NCI-H1930 (cell line): ENCODE results near the gene MEX3D.
"Not testable (repeated sequence)": the region's sequence is repeated elsewhere in the genome, so short reads cannot be mapped to it uniquely, and the experiment has no call there.

Source experiments
- DNase-seq, 2 experiments: peaks; one replicate each; lab custom pipeline; 2025; lab: John Stamatoyannopoulos, UW

The MEX3D gene

GRCh38 chr19:1571358-1571757, 3.2 kb upstream of the MEX3D start:
- no peak for DNase-seq

DNA sequence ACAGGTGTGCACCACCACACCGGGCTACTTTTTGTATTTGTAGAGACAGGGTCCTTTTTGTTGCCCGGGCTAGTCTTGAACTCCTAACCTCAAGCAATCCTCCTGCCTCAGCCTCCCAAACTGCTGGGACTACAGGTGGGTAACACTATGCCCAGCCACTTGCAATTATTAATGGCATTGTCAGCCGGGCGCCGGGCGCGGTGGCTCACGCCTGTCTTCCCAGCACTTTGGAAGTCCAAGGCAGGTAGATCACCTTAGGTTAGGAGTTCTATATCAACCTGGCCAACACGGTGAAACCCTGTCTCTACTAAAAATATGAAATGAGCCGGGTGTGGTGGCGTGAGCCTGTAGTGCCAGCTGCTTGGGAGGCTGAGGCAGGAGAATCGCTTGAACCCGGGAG, 2.7 kb upstream of the MEX3D start:
- DNase-seq = no peak

GRCh38 chr19:1569997-1570396, 1.9 kb upstream of the MEX3D start:
- DNase-seq = no peak

DNA sequence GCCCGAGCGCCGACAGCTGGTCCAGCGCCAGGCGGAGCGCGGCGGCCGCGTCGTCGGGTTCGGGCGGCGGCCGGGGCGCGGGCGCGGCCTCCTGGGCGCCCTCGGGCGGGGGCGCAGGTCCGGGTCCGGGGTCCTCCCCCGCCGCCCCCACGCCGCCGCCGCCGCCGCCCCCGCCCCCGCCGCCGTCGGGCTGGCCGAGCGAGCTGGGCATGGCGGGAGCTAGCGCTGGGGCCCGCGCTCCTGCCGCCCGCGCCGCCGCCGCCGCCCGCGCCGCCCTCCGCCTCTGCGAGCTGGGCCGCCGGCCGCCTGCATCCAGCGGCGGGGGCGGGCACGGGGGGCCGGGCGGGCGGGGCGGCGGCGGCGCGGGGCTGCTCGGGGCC, 287 bp downstream of the MEX3D start:
- no peak for DNase-seq

GRCh38 chr19:1567116-1567847, 843 bp downstream of the MEX3D start:
- no peak for DNase-seq

DNA sequence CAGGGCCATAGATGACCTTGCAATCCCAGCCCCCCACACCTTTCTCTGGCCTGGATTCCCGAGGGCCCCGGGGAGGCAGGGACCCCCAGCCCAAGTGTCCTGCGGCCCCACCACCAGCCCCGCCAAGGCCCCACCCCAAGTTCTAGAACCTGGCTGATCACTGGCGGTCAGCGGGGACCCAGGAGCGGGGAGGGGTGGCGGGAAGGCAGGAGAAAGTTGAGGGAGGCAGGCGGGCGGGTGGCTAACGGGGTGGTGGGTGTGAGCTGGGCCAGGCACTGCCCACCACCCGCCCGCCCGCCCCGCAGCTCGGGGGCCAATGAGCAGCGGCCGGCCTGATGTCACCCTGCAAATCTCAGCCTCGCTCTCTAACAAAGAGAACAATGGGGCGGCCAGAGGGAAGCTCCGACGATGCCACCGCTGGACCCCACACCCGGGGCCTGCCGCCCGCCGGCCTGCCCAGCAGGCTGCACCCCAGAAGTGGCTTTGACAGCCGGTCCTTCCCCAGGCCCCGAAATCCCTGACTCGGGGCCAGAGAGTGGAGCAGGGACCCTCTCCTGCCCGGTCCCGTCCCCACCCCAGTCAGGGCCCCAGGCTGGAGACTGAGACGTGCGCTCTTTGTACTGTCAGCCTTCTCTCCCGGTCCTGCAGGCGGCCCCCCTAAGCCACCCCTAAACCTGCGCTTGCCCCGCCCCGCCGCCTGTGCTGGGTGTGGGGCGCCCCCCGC, 1.6 kb downstream of the MEX3D start:
- DNase-seq = no peak

GRCh38 chr19:1563251-1563650, 4.9 kb downstream of the MEX3D start:
- no peak for DNase-seq

- no peak for DNase-seq
These were observed 6.8 kb downstream of the MEX3D start for GRCh38 chr19:1561236-1561842.

DNA sequence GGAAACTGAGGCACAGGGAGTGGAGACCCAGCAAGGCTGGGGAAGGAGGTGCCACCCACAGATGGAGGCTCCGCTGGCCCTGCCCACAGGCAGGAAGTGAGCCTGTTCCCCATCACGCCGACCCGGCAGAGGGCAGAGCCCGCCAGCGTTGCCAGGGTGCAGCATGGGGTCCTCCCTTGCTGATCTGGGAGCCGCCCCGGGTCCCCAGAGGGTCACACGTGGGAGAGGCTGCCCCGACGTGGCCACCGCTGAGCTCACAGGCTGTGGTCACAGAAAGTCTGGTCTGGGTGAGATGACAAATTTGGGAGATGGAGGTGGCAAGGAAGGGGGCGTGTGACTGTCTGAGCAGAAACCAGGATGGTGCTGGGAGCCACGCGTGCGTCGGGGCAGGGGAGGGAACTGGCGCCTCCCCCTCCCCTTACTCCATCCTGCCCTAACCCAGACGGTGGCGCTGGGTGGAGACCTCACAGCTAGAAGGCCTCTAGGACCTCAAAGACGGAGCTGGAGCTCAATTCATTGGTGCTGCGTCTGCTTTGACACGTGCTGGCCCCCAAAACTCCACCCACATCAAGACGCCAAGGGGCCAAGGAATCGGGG, 7.7 kb downstream of the MEX3D start:
- no peak for DNase-seq

- no peak for DNase-seq
These were observed 9.6 kb downstream of the MEX3D start for GRCh38 chr19:1558552-1558951.

DNA sequence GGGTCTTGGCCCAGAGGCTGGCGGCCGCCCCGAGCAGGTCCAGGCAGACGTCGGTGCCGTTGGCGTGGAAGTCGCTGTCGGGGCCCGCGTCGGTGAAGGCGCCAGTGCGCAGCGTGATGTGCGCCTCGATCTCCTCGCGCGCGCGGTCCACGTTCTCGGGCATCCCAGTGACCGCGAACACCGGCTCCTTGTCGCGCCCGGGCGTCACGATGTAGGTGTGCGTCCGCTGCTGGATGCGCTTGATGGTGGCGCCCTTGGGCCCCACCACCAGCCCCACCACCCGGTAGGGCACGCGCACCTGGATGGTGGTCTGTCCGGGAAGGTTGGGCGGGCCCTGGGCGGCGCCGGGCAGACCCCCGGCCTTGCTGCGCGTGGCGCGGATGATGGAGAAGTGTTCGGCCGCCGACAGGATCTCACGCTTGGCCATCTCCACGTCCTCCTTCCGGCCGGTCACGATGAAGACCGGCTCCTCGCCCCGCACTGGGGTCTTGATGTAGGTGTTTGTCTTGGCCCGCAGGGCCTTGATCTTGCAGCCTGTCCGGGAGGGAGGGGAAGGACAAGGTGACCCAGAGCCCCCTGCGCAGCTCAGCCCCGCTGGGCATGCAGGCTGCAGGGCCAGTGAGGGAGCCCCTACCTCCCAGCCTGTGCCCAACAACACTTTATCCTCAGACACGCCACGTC, 11.6 kb downstream of the MEX3D start:
- no peak for DNase-seq

DNA sequence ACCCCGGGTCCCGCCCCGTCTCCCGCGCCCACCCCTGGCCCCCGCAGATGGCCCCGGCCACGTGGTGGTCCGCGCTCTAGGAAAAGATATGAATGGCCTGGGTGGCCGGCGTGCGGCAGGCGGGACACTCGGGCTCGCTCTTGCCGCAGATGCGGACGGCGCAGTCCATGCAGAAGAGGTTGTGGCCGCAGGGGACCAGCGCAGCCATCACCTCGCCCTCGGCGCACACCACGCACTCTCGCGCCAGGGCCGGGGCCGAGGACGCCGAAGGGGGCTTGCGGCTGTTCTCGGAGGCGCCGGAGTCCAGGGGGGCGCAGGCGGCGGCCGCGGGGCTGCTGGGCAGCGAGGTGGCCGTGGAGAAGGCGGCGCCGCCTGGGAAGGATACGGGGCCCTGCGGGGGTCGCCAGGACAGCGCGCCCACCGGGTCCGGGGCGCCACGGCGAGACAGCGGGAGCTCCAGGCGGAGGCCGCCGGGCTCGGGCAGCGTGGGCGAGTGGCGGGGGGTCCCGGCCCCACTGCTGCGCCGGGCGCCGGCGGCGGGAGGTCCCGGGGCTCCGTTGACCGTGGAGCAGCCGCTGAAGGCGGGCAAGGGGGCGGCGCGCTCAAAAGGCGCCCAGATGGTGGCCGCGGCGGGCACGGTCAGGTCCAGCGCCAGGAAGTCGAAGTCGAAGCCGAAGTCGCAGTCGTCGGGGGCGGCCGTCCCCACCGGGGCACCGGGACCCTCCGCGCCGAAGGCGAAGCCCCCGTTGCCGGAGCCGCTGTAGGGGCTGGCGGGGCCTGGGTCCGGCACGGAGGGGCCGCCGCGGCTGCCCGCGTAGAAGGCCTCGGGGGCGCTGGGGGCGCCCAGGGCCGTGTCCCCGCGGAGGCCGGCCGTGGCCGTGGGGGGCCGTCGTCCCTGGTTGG, 12.4 kb downstream of the MEX3D start:
- DNase-seq = no peak

- DNase-seq = no peak
These were observed 13.2 kb downstream of the MEX3D start for GRCh38 chr19:1554968-1555367.

GRCh38 chr19:1553415-1553814, 14.7 kb downstream of the MEX3D start:
- no peak for DNase-seq

DNA sequence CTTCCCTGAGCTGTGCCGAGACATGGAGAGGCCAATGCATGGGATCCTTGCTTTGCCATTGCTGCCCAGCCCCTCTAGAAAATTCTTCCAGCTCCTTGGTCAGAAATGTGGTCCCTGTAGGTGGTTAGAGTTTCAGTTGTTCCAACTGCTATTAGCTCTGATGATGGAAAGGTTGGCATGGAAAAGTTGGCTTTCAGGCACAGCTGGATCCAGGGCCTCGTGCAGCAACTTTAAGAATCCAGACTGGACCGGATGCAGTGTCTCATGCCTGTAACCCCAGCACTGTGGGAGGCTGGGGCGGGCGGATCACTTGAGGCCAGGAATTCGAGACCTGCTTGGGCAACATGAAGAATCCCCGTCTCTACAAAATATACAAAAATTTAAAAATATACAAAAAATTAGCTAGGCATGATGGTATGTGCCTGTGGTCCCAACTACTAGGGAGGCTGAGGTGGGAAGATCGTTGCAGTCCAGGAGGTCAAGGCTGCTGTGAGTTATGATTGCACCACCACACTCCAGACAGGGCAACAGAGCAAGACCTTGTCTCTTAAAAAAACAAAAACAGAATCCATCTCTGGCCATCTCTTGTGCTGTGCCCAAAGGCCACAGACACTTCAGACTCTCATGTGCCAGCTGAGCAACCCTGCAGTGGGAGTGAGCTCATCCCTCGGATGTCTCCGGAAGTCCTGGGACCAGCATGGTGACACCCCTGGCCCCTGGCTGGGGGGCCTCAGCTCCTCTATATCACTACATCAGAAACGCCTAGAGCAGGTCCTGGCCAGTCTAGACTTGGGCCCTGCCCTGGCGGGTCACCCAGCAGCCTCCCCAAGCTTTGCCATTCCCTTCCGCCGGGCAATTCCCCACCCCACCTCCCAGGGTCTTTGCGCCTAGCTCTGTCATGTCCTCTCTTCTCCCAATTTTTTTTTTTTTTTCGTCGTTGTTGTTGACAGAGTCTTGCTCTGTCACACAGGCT, 16.8 kb downstream of the MEX3D start:
- no peak for DNase-seq

DNA sequence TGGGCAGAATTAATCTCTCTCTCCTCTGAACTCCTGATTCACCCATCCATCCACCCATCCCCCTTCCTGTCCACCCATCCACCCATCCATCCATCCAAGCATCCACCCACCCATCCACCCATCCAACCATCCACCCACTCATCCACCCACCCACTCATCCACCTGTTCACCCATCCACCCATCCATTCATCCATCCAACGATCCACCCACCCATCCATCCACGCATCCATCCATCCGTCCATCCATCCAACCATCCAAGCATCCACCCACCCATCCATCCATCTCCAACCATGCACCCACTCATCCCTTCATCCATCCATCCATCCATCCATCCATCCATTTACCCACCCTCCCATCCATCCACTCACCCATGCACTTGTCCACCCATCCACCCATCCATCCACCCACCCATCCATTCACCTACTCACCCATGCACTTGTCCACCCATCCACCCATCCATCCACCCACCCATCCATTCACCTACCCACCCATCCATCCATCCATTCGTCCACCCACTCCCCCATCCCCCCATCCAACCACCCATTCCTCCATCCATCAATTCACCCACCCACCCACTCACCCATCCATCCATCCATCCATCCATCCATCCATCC, 18.7 kb downstream of the MEX3D start:
- DNase-seq = no peak

- DNase-seq = no peak
These were observed 27.7 kb downstream of the MEX3D start for GRCh38 chr19:1540365-1540925.

DNA sequence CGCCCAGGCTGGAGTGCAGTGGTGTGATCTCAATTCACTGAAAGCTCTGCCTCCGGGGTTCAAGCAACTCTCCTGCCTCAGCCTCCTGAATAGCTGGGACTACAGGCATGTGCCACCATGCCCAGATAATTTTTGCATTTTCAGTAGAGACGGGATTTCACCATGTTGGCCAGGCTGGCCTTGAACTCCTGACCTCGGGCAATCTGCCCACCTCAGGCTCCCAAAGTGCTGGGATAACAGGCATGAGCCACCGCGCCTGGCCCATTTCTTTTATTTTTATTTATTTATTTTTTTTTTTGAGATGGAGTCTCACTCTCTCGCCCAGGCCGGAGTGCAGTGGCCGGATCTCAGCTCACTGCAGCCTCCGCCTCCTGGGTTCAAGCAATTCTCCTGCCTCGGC, 28.4 kb downstream of the MEX3D start:
- DNase-seq = not testable (repeated sequence)

DNA sequence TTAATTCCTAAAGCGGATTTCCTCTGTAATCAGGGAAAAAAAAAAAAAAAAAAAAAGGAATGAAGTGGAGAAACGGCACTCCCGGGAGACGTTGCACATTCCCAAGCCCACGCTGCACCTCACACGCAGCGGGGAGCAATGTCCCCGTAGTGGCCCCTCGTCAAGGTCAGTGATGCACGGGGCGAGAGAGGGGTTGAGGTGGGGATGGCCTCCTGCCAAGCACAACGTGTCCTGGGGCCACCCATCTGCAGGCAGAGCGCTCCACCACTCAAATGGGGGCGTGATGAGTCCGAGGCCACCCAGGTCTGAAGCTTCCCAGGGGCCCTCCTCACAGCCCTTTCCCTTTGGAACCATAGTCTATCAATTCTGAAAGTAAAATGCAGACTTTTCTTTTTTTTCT, 29.1 kb downstream of the MEX3D start:
- DNase-seq = no peak
